SK-N-MC (cell line): ENCODE measurements around the gene FOSL1.

Experiments
- EZH2 ChIP-seq: fragments of 200-600 bp; sonication (generic); IDR thresholded peaks from one replicate; pipeline ENCODE4 v1.6.1; 2017; ENCODE audit warnings: antibody characterized with exemption
- FOXP2 ChIP-seq: optimal IDR thresholded peaks from 2 replicates; pipeline ENCODE3; 2011; ENCODE audit warnings: mild to moderate bottlenecking, moderate library complexity; ENCODE audit not compliant: insufficient read depth; ENCODE audit errors: extremely low read length, control extremely low read depth
- POLR2AphosphoS5 ChIP-seq: IDR thresholded peaks from 2 replicates; pipeline ENCODE4 v1.6.1; 2012; ENCODE audit warnings: mild to moderate bottlenecking, low read depth, low read length, borderline replicate concordance

- TF ChIP-seq FOXP2 (no peak), EZH2 (no peak), POLR2AphosphoS5 (no peak)
These were observed 1.4 kb downstream of the FOSL1 start for GRCh38 chr11:65898656-65899355.
